Mucosa of gallbladder (tissue), 1 donor: ENCODE results near the gene KCNQ2. TPM values are rescaled to one million over a fixed set of nuclear protein-coding genes. Genes with fewer than 3 reads are reported as not detected.
A peak's percentile ranks its signal among the peaks of the same experiment; 100 is the strongest.

Experiments used
- DNase-seq: peaks from one replicate; pipeline ENCODE4 v3.0.0-alpha.2; 2020; ENCODE audit warnings: low spot score
- total RNA-seq: library from RNA; stranded (reverse); gene quantifications from one replicate; pipeline ENCODE4 v1.2.1, GENCODE V29; 2021
- donor health status: DM: no; HTN: no; CAD: no.

Gene KCNQ2
- total RNA-seq, 1 donor from 2014 or later, result 0.46 TPM

- peak; percentile 38 for DNase-seq
These were observed 114.2 kb downstream of the KCNQ2 start for GRCh38 chr20:63357921-63358905.

- no peak for DNase-seq
These were observed 115.2 kb downstream of the KCNQ2 start for GRCh38 chr20:63356931-63357879.

- no peak for DNase-seq
These were observed 115.9 kb downstream of the KCNQ2 start for GRCh38 chr20:63356511-63356910.

GRCh38 chr20:63355781-63356295, 116.6 kb downstream of the KCNQ2 start:
- DNase-seq, result no peak

- no peak for DNase-seq
These were observed 117.7 kb downstream of the KCNQ2 start for GRCh38 chr20:63354636-63355350.

GRCh38 chr20:63352811-63353221, 119.6 kb downstream of the KCNQ2 start:
- no peak for DNase-seq

GRCh38 chr20:63351811-63352591, 120.5 kb downstream of the KCNQ2 start:
- no peak for DNase-seq

GRCh38 chr20:63351326-63351700, 121.1 kb downstream of the KCNQ2 start:
- no peak for DNase-seq

GRCh38 chr20:63350597-63351325, 121.7 kb downstream of the KCNQ2 start:
- no peak for DNase-seq

Other genes starting within 250 kb of the KCNQ2 start
- 0.14 TPM for gene BIRC7, start 236.8 kb downstream of the KCNQ2 start, total RNA-seq
- gene NKAIN4, start 218.2 kb downstream of the KCNQ2 start, total RNA-seq, result not detected
- 106 TPM for gene ARFGAP1, start 199.8 kb downstream of the KCNQ2 start, total RNA-seq
- 0.14 TPM for gene COL20A1, start 179.5 kb downstream of the KCNQ2 start, total RNA-seq
- gene CHRNA4, start 111.3 kb downstream of the KCNQ2 start, total RNA-seq, result not detected
- gene EEF1A2, start 26.4 kb upstream of the KCNQ2 start, total RNA-seq, result 56.3 TPM
- 793 TPM for gene PPDPF, start 48.1 kb upstream of the KCNQ2 start, total RNA-seq
- gene PTK6, start 64.7 kb upstream of the KCNQ2 start, total RNA-seq, result 11.0 TPM
- gene SRMS, start 75.1 kb upstream of the KCNQ2 start, total RNA-seq, result not detected
- 1.4 TPM for gene FNDC11, start 81.5 kb upstream of the KCNQ2 start, total RNA-seq
- 48.9 TPM for gene HELZ2, start 101.6 kb upstream of the KCNQ2 start, total RNA-seq
- gene GMEB2, start 154.4 kb upstream of the KCNQ2 start, total RNA-seq, result 12.1 TPM
- gene STMN3, start 180.8 kb upstream of the KCNQ2 start, total RNA-seq, result 11.1 TPM
- gene RTEL1, start 185.7 kb upstream of the KCNQ2 start, total RNA-seq, result 30.2 TPM
- gene TNFRSF6B, start 224.0 kb upstream of the KCNQ2 start, total RNA-seq, result 3.2 TPM
- gene ARFRP1, start 235.3 kb upstream of the KCNQ2 start, total RNA-seq, result 52.2 TPM
- 34.7 TPM for gene ZGPAT, start 235.4 kb upstream of the KCNQ2 start, total RNA-seq